ENCODE data around the gene MPRIP. TPM values are rescaled to one million over a fixed set of nuclear protein-coding genes. Genes with fewer than 3 reads are reported as not detected.
"Not testable (repeated sequence)": the region's sequence is repeated elsewhere in the genome, so short reads cannot be mapped to it uniquely, and the experiment has no call there.

Gene MPRIP
- polyA plus RNA-seq, 1 donor from 2014 or later, result 14.4 TPM

DNA sequence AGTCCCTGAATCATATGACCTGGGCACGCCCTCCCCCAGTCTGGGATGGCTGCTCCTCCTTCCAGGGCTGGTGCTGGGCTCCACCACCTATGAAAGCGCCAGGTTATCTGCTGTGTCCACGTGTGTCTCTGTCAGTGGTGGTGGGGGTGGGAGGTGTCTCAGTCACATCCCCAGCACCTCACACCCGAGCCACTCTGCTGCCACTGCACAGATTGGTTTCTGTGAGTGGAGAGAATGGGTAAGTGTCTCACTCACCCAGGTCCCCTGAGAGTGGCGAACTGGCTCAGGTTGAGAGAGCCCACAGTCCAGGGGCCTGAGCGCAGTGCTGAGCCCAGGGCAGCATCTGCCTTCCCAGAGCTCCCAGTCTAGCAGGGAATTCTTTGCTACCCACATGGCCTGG lies 84.9 kb downstream of the MPRIP start:
- Mint-ChIP-seq H3K4me1 (peaks cover 14 to 15% (median 14%) of the 10 kb centered on the region in 3 donors), H3K27me3 (no peaks in the 10 kb centered on the region), H3K36me3 (no peaks in the 10 kb centered on the region), H3K27ac (no peak overlapping the region), H3K4me3 (peak overlapping the region in 1 of 4 donors; percentile 76), H3K9me3 (no peaks in the 10 kb centered on the region)

GRCh38 chr17:17127730-17128291 lies 85.6 kb downstream of the MPRIP start:
- Mint-ChIP-seq H3K4me3 (no peak overlapping the region), H3K36me3 (no peaks in the 10 kb centered on the region), H3K9me3 (no peaks in the 10 kb centered on the region), H3K27ac (no peak overlapping the region), H3K4me1 (peaks cover 11 to 12% (median 11%) of the 10 kb centered on the region in 3 donors), H3K27me3 (no peaks in the 10 kb centered on the region)

- peak overlapping the region in 1 of 3 donors; percentile 39 for H3K27ac Mint-ChIP-seq
- no peaks in the 10 kb centered on the region for H3K27me3 Mint-ChIP-seq
- no peaks in the 10 kb centered on the region for H3K36me3 Mint-ChIP-seq
- no peaks in the 10 kb centered on the region for H3K9me3 Mint-ChIP-seq
- H3K4me3 Mint-ChIP-seq, result no peak overlapping the region
- peaks cover 7 to 8% (median 7%) of the 10 kb centered on the region in 3 donors for H3K4me1 Mint-ChIP-seq
Measured at GRCh38 chr17:17128476-17129075, 86.3 kb downstream of the MPRIP start.

DNA sequence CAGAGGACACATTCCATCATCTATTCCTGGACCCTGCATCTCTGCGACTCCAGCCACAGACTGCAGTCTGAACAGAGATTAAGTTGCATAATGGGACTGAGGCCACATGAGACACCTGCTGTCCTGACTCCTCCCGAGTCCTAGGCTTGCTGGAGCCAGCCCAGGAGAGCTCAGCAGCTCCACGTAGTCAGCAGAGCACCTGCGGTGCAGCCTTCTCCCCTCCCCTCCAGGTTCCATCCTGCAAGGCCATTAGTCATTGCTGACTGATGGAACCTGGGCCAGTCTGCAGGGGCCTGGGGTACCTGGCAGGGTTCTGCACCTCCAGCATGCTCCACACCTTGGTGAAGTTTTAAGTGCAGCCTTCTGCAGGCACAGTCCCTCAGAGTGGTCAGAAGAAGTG lies 87.2 kb downstream of the MPRIP start:
- no peak overlapping the region for H3K4me3 Mint-ChIP-seq
- no peaks in the 10 kb centered on the region for H3K36me3 Mint-ChIP-seq
- H3K27me3 Mint-ChIP-seq, result no peaks in the 10 kb centered on the region
- H3K27ac Mint-ChIP-seq, result no peak overlapping the region
- H3K9me3 Mint-ChIP-seq, result no peaks in the 10 kb centered on the region
- H3K4me1 Mint-ChIP-seq, result peaks cover 0 to 8% (median 4%) of the 10 kb centered on the region in 3 donors

- Mint-ChIP-seq H3K9me3 (no peaks in the 10 kb centered on the region), H3K4me3 (no peak overlapping the region), H3K4me1 (peaks cover 0 to 4% (median 4%) of the 10 kb centered on the region in 3 donors), H3K36me3 (no peaks in the 10 kb centered on the region), H3K27me3 (no peaks in the 10 kb centered on the region), H3K27ac (no peak overlapping the region)
Measured at GRCh38 chr17:17130077-17130844, 88.0 kb downstream of the MPRIP start.

GRCh38 chr17:17131839-17132238 lies 89.6 kb downstream of the MPRIP start:
- no peaks in the 10 kb centered on the region for H3K9me3 Mint-ChIP-seq
- no peak overlapping the region for H3K27ac Mint-ChIP-seq
- no peaks in the 10 kb centered on the region for H3K36me3 Mint-ChIP-seq
- H3K4me1 Mint-ChIP-seq, result no peaks in the 10 kb centered on the region
- H3K27me3 Mint-ChIP-seq, result no peaks in the 10 kb centered on the region
- H3K4me3 Mint-ChIP-seq, result no peak overlapping the region

GRCh38 chr17:17132746-17133145 lies 90.5 kb downstream of the MPRIP start:
- Mint-ChIP-seq H3K27me3 (no peaks in the 10 kb centered on the region), H3K36me3 (no peaks in the 10 kb centered on the region), H3K4me1 (no peaks in the 10 kb centered on the region), H3K27ac (peak overlapping the region in 2 of 3 donors; percentile 13 to 16), H3K4me3 (no peak overlapping the region), H3K9me3 (no peaks in the 10 kb centered on the region)

GRCh38 chr17:17134051-17134956 lies 92.0 kb downstream of the MPRIP start:
- Mint-ChIP-seq H3K27ac (peak overlapping the region in 1 of 3 donors; percentile 10), H3K4me3 (no peak overlapping the region), H3K36me3 (peaks cover 4% of the 10 kb centered on the region), H3K27me3 (no peaks in the 10 kb centered on the region), H3K9me3 (no peaks in the 10 kb centered on the region), H3K4me1 (peaks cover 0 to 9% (median 0%) of the 10 kb centered on the region in 3 donors)

GRCh38 chr17:17134957-17135333 lies 92.7 kb downstream of the MPRIP start:
- Mint-ChIP-seq H3K4me1 (peaks cover 0 to 9% (median 0%) of the 10 kb centered on the region in 3 donors), H3K27me3 (no peaks in the 10 kb centered on the region), H3K4me3 (no peak overlapping the region), H3K27ac (no peak overlapping the region), H3K36me3 (peaks cover 4% of the 10 kb centered on the region), H3K9me3 (no peaks in the 10 kb centered on the region)

- not testable (repeated sequence) for H3K36me3 Mint-ChIP-seq
Measured at GRCh38 chr17:17136221-17136620, 94.0 kb downstream of the MPRIP start.

GRCh38 chr17:17137731-17138585 lies 95.7 kb downstream of the MPRIP start:
- H3K27me3 Mint-ChIP-seq, result no peaks in the 10 kb centered on the region
- H3K9me3 Mint-ChIP-seq, result no peaks in the 10 kb centered on the region
- H3K4me1 Mint-ChIP-seq, result peaks cover 0 to 14% (median 6%) of the 10 kb centered on the region in 3 donors
- H3K4me3 Mint-ChIP-seq, result no peak overlapping the region
- H3K27ac Mint-ChIP-seq, result no peak overlapping the region
- H3K36me3 Mint-ChIP-seq, result peaks cover 7% of the 10 kb centered on the region

More at GRCh38 chr17:17136221-17136620, 94.0 kb downstream of the MPRIP start:
- H3K27me3 Mint-ChIP-seq, H3K4me3 Mint-ChIP-seq, H3K4me1 Mint-ChIP-seq, H3K27ac Mint-ChIP-seq, H3K9me3 Mint-ChIP-seq: not testable (repeated sequence)

DNA sequence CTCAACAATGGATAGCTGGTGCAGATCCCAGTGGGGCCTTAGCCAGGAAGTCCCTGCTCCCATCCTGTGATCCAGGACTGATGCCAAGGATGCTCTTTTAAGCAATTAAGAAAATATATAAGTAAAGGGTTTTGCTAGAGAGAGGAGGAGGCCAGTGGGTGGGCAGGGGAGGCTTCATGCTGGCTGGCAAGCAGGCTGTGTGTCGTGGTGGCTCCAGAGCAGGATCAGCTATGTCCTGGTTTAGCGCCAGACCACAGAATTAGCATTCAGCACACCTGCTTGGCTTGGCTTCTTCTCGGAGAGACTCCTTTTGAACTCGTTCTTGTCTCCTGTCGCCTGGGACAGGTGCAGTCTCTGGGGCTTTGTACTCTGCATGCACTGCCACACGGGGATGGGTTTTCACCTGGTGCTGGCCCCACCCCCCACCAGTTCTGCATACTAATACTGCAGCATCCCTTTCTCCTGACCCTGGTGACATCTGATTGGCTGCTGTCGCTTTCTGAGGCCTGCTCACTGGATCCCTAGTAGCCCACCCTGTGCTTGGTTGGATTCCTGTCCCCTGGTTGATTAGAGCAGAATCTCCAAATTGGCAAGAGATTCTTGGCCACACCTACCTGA lies 97.8 kb downstream of the MPRIP start:
- Mint-ChIP-seq H3K27ac (peak overlapping the region in 1 of 3 donors; percentile 46), H3K9me3 (no peaks in the 10 kb centered on the region), H3K36me3 (peaks cover 7% of the 10 kb centered on the region), H3K4me3 (no peak overlapping the region), H3K4me1 (peaks cover 0 to 15% (median 6%) of the 10 kb centered on the region in 3 donors), H3K27me3 (no peaks in the 10 kb centered on the region)

- H3K4me3 Mint-ChIP-seq, result no peak overlapping the region
- no peaks in the 10 kb centered on the region for H3K27me3 Mint-ChIP-seq
- no peaks in the 10 kb centered on the region for H3K9me3 Mint-ChIP-seq
- peak overlapping the region in 1 of 3 donors; percentile 46 for H3K27ac Mint-ChIP-seq
- peaks cover 7% of the 10 kb centered on the region for H3K36me3 Mint-ChIP-seq
- peaks cover 0 to 15% (median 6%) of the 10 kb centered on the region in 3 donors for H3K4me1 Mint-ChIP-seq
Measured at GRCh38 chr17:17140590-17140980, 98.3 kb downstream of the MPRIP start.

DNA sequence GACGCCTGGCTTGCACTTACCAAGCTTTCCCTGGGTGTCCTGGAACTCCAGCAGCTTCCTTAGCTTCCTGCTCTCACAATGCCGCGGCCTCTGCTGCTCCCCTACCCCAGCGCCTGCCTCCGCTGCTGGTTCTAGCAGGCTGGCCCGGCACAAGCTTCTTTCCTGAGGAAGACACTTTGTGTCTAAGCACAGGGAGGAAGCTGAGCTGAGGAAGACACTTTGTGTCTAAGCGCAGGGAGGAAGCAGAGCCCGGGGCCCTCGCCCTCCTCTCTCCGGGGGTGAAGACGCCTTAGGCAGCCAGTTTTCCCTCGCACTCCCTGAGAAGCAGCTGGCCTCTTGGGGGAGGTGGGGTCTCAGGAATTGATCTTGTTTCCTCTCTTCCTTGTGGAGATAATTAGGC lies 99.0 kb downstream of the MPRIP start:
- Mint-ChIP-seq H3K9me3 (no peaks in the 10 kb centered on the region), H3K4me3 (peak overlapping the region in 1 of 4 donors; percentile 39), H3K27me3 (no peaks in the 10 kb centered on the region), H3K36me3 (peaks cover 7% of the 10 kb centered on the region), H3K27ac (peak overlapping the region in 2 of 3 donors; percentile 4 to 59), H3K4me1 (peaks cover 0 to 15% (median 6%) of the 10 kb centered on the region in 3 donors)

Data from IgD-negative memory B cell (primary cell).